ENCODE data around the gene SYT12. TPM values are rescaled to one million over a fixed set of nuclear protein-coding genes. Genes with fewer than 3 reads are reported as not detected.

SYT12 gene
- total RNA-seq, 1 experiment from 2014 or later, result 1.9 TPM

- H3T11ph ChIP-seq (ENCODE audit: low read length), result no peak overlapping the region
- H3K9ac ChIP-seq (ENCODE audit: extremely low read depth, insufficient read length, low read length), result no peak overlapping the region
- no peak overlapping the region for H2BK15ac ChIP-seq (ENCODE audit: low read depth, low read length)
- H4K8ac ChIP-seq (replicated peaks; ENCODE audit: insufficient read length, low read depth, low read length), result no peak overlapping the region
- H3K9me3 Mint-ChIP-seq, result no peaks in the 10 kb centered on the region; a peak in 3 of 5 replicates
- peaks cover 10% of the 10 kb centered on the region for H3K27me3 Mint-ChIP-seq (ENCODE audit: low read depth)
- peak overlapping the region; percentile 56; the same call in 1 of the 2 replicates for H3K14ac ChIP-seq (ENCODE audit: insufficient read depth, low read length)
- no peak overlapping the region for H4K5ac ChIP-seq (ENCODE audit: insufficient read length, low read depth, low read length)
- H3K27me3 ChIP-seq (ENCODE audit: insufficient read depth, low read length), result no peaks in the 10 kb centered on the region
- no peak for DNase-seq
- no peak overlapping the region for H3K4me2 ChIP-seq (ENCODE audit: insufficient read depth, insufficient read length, low read length)
- peaks cover 2% of the 10 kb centered on the region for H3K23me2 ChIP-seq (ENCODE audit: insufficient read length, low read depth, low read length, poor library complexity, severe bottlenecking)
- H3K27ac Mint-ChIP-seq, result peak overlapping the region in 1 of 3 experiments; percentile 57; a peak in 3 of 7 replicates
- H3K36me3 Mint-ChIP-seq (ENCODE audit: insufficient read depth in 1 of 3, low read depth in 3 of 3), result peaks cover 0 to 8% (median 0%) of the 10 kb centered on the region in 3 experiments; a peak in 2 of 7 replicates
- H3K79me2 ChIP-seq (ENCODE audit: insufficient read depth, low read length), result no peaks in the 10 kb centered on the region
- no peak overlapping the region for H2BK5ac ChIP-seq (ENCODE audit: insufficient read length, low read length)
- no peak overlapping the region for H3K56ac ChIP-seq (ENCODE audit: insufficient read length, low read depth, low read length)
- TF ChIP-seq CTCF (conservative IDR thresholded peaks at IDR 0.05), result no peak
- no peak overlapping the region for H2BK120ac ChIP-seq (ENCODE audit: low read depth, low read length, poor library complexity, severe bottlenecking)
- no peak overlapping the region for H3K23ac ChIP-seq (ENCODE audit: insufficient read length, low read depth, low read length)
- no peak overlapping the region for H4K91ac ChIP-seq (ENCODE audit: insufficient read length, low read depth, low read length)
- no peak overlapping the region for H2BK12ac ChIP-seq (ENCODE audit: insufficient read length, low read depth, low read length)
- no peaks in the 10 kb centered on the region for H3K9me3 ChIP-seq (ENCODE audit: control insufficient read depth, low read depth, low read length)
- no peak overlapping the region for H3K27ac ChIP-seq (ENCODE audit: insufficient read length, low read depth, low read length)
- no CpG with 5 or more reads among the region's 7 CpGs for WGBS (ENCODE audit: extremely low coverage, insufficient read length, low lambda C conversion rate)
- H2AK5ac ChIP-seq (ENCODE audit: insufficient read length, low read length), result no peak overlapping the region
- H3K18ac ChIP-seq (ENCODE audit: insufficient read length, low read depth, low read length), result no peak overlapping the region
- no peaks in the 10 kb centered on the region for H4K20me1 ChIP-seq (ENCODE audit: control insufficient read depth, insufficient read depth, insufficient read length)
- H3K4me1 ChIP-seq (ENCODE audit: insufficient read depth, low read length), result peaks cover 9% of the 10 kb centered on the region; the same call in 1 of the 2 replicates
- no peak overlapping the region for H2AFZ ChIP-seq (ENCODE audit: low read length)
- H3K79me1 ChIP-seq (ENCODE audit: insufficient read depth, low read depth, low read length, poor library complexity, severe bottlenecking), result no peaks in the 10 kb centered on the region
- H3K4me3 Mint-ChIP-seq, result no peak overlapping the region; a peak in 1 of 5 replicates
- peaks cover 17 to 22% of the 10 kb centered on the region in 2 experiments for H3K4me1 Mint-ChIP-seq
- no peak overlapping the region for H2BK20ac ChIP-seq (ENCODE audit: low read depth, low read length, poor library complexity, severe bottlenecking)
- H3K4ac ChIP-seq (ENCODE audit: low read depth, low read length), result no peak overlapping the region
These were observed 36.8 kb upstream of the SYT12 start for GRCh38 chr11:66986178-66986545.
